Measurements from ENCODE around the gene IMP3.

DNA sequence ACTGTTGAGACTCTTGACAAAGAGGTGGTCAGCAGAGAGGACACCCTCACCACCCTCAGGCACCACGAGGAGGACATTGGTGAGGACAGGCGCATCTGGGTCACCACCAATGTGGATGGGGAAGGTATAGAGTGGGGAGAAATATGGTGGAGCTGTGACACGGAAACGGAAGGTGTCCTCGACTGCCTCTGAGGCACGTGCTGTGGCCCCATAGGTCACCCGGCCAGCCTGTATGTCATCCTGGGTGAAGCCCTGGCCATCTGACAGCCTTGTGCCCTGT lies 48.2 kb upstream of the IMP3 start:
- TF ChIP-seq CTCF (IDR thresholded peaks at IDR 0.05 in 2 of 3, conservative IDR thresholded peaks at IDR 0.05 in 1 of 3; ENCODE audit: insufficient read depth in 2 of 3, low read depth in 1 of 3, low read length in 3 of 3) (no peak), TAF1 (IDR thresholded peaks at IDR 0.05; ENCODE audit: control insufficient read depth, extremely low read depth, insufficient read depth, low read length, severe bottlenecking) (no peak), GATAD2B (IDR thresholded peaks at IDR 0.05; ENCODE audit: borderline replicate concordance) (no peak), ELF4 (CRISPR knock-in tag; IDR thresholded peaks at IDR 0.05) (no peak), ELF1 (tag; IDR thresholded peaks at IDR 0.05) (no peak), CHD2 (IDR thresholded peaks at IDR 0.05; ENCODE audit: low read depth, low read length) (no peak), EZH2 (IDR thresholded peaks at IDR 0.05; ENCODE audit: borderline replicate concordance, low read depth, low read length) (no peak), IRF1 (CRISPR knock-in tag; IDR thresholded peaks at IDR 0.05; ENCODE audit: borderline replicate concordance) (no peak), ZNF146 (CRISPR knock-in tag; IDR thresholded peaks at IDR 0.05; ENCODE audit: unreplicated experiment) (no peak), NUFIP1 (IDR thresholded peaks at IDR 0.05; ENCODE audit: partially characterized antibody) (no peak), ESRRA (IDR thresholded peaks at IDR 0.05; ENCODE audit: borderline replicate concordance, low read depth) (no peak)
- TF ChIP-seq, protein P1, sequence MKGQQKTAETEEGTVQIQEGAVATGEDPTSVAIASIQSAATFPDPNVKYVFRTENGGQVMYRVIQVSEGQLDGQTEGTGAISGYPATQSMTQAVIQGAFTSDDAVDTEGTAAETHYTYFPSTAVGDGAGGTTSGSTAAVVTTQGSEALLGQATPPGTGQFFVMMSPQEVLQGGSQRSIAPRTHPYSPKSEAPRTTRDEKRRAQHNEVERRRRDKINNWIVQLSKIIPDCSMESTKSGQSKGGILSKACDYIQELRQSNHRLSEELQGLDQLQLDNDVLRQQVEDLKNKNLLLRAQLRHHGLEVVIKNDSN (CRISPR knock-in tag; IDR thresholded peaks at IDR 0.05): no peak
